GM21360 (cell line): Measurements from ENCODE around the gene DYRK1A.

Source experiments
- ATAC-seq: cut with Tn5 transposase; IDR thresholded peaks from one replicate; pipeline ENCODE4 v1.9.1; 2021; ENCODE audit warnings: mild to moderate bottlenecking, moderate library complexity; ENCODE audit not compliant: unreplicated experiment

Gene DYRK1A

DNA sequence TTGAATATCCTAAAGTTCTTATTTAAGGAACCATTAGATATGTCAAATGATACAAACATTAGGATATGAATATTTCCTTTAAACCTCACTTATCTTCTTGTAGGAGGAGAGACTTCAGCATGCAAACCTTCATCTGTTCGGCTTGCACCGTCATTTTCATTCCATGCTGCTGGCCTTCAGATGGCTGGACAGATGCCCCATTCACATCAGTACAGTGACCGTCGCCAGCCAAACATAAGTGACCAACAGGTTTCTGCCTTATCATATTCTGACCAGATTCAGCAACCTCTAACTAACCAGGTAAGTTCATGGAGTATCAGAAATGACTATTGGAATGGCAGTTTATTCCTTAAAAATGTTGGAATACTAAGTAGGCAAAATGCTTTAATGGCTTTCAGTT is 106.0 kb downstream of the DYRK1A start:
- no peak for ATAC-seq

- no peak for ATAC-seq
Measured at GRCh38 chr21:37473491-37473890, 106.9 kb downstream of the DYRK1A start.

- ATAC-seq: no peak
Measured at GRCh38 chr21:37474342-37474741, 107.8 kb downstream of the DYRK1A start.

GRCh38 chr21:37475186-37475868 is 108.8 kb downstream of the DYRK1A start:
- no peak for ATAC-seq

DNA sequence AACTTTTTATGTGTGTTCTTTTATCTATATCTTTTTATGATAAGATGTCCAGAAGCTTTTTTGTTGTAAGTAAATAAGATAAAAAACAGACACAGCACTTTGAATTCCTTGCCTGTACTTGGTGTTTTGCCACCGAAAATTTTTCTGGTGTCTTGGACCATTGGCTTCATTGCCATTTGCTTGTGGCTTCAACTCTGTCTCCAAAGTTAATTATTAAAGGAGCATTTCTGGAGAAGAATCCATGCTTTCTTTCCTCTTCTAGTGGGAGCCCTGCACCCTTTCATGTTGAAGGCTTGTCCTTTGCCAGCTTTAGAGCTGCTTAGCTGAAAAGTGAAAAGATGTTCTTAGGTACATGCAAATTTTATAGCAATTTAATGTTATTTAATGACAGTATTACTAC is 112.2 kb downstream of the DYRK1A start:
- no peak for ATAC-seq

DNA sequence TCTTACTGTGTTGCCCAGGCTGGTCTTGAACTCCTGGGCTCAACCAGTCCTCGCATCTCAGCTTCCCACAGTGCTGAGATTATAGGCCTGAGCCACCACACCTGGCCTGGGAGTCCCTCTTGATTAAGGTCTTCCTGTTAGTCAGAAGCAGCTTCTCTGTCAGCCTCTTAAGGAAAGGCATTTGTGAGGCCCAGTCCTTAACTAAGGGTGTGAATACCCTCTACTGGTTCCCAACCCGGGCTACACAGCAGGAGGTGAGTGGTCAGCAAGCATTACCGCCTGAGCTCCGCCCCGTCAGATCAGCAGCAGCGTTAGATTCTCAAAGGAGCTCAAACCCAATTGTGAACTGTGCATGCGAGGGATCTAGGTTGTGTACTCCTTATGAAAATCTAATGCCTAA is 117.2 kb downstream of the DYRK1A start:
- no peak for ATAC-seq

- ATAC-seq: no peak
Measured at GRCh38 chr21:37484535-37485474, 118.2 kb downstream of the DYRK1A start.

- ATAC-seq: no peak
Measured at GRCh38 chr21:37489553-37489952, 123.0 kb downstream of the DYRK1A start.

GRCh38 chr21:37490084-37490483 is 123.5 kb downstream of the DYRK1A start:
- no peak for ATAC-seq

GRCh38 chr21:37496972-37497371 is 130.4 kb downstream of the DYRK1A start:
- no peak for ATAC-seq

DNA sequence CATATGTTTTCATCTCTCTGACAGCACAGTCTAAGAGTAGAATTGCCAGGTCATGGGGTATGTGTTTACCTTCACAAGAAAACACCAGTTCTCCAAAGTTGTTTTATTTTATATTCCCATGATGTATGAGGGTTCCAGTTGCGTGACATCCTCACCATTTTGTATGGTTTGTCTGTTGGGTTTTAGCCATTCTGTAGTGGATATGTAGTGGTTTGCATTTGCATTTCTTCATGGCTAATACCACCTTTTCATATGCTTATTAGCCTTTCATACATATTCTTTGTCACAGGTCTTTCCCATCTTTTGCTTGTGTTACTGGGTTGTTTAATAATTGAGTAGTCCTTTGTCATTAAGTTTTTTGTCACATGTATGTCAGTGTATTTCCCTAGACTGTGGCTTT is 132.1 kb downstream of the DYRK1A start:
- ATAC-seq: no peak

DNA sequence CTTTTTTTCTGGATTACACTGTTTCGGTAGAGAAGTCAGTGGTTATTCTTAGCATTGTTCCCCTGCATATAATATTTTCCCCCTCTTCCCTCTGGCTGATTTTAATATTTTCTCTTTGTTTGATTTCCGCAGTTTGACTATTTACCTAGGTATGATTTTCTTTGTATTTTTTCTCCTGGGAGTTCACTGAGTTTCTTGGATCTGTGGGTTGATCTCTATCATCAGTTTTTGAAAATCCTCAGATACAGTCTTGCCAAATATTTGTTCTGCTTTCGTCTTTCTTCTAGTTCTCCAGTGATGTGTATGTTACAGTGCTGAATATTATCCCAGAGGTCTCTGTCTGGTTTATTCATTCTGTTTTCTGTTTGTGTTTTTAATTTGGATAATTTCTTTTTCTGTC is 136.4 kb downstream of the DYRK1A start:
- ATAC-seq: no peak

- no peak for ATAC-seq
Measured at GRCh38 chr21:37503848-37504467, 137.4 kb downstream of the DYRK1A start.

GRCh38 chr21:37505963-37506362 is 139.4 kb downstream of the DYRK1A start:
- no peak for ATAC-seq

GRCh38 chr21:37507716-37508115 is 141.1 kb downstream of the DYRK1A start:
- no peak for ATAC-seq

DNA sequence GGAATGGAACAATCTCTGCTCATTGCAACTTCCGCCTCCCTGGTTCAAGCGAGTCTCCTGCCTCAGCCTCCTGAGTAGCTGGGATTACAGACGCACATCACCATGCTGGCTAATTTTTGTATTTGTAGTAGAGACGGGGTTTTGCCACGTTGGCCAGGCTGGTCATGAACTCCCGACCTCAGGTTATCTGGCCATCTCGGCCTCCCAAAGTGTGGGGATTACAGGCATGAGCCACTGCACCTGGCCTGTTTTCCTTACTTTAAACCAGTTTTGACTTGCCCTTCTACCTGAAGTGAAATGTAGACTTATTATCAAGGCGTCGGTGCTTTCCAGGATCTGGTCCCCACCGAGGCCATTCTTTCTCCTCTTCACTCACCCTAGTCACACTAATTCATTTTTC is 141.8 kb downstream of the DYRK1A start:
- no peak for ATAC-seq

- no peak for ATAC-seq
Measured at GRCh38 chr21:37509802-37510393, 143.3 kb downstream of the DYRK1A start.

GRCh38 chr21:37511848-37512247 is 145.3 kb downstream of the DYRK1A start:
- no peak for ATAC-seq

DNA sequence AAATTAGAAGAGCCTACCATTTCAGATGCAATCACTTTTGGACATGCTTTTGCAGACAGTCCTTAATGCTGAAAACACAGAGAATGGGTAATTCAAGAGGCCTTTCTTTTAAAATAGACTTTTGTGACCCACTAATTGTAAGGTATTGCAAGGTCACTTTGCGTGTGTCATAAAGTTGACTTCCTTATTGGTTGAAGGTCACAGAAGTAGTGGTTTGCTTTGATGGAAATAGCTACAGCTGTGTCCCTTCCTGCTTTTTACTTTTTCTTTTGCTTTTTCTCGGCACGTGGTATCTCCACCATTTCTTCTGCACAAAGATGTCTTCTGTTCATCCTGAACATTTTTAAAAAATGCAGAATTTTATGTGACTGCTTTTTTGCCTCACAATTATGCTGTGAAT is 146.8 kb downstream of the DYRK1A start:
- no peak for ATAC-seq

DNA sequence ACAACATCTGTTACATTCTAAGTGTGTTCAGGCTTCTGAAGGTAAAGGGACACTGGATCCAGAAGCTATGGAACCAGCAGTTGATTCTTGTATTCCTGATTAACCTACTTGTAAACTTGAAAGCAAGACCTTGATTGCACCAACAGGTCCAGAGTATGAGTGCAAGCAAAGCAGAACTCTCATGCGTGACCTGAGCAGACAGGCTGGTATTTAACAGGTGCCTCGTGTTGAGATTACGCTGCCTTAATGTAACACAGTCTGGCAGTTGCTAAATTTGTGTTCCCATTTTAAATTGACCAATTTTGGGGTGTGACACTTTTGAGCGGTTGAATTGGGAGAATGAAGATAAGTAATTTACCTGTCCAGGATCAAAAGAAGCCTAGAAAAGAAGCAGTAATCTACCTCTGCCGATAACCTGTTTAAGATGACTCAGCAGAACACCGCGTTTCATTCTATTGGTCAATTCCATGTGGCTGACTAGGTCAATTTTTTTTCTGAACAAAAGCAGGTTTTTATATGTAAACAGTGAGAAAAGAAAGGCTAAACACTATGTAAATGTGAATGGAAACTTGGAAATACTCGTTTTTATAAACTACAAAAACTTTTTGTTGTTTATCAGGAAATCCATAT is 147.6 kb downstream of the DYRK1A start:
- ATAC-seq: no peak

DNA sequence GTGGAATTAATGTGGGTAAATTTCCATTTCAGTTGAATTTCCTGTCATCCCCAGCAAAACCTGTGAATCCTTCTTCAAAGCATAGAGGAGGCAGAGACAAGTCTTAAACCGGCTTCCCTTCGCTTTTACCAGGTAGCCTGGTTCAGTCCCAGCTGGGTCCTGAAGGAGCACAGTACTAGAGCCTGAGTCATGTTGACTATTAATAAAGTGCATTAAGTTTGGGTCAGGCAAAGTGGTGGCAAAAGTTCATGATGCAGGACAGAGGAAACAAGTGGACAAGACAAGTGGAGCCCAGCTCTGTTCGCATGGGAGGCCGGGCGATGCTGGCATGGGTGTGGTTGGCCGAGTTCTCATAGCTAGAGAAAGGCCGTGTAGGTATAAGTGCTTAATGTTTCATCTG is 150.4 kb downstream of the DYRK1A start:
- no peak for ATAC-seq
